OCI-LY7 (cell line): Measurements from ENCODE around the gene SLC19A1.

ENCODE experiments used
- CTCF ChIP-seq: fragments of 200-600 bp; sonication (generic); conservative IDR thresholded peaks from 2 replicates; pipeline ENCODE4 v1.5.1; 2014; ENCODE audit warnings: mild to moderate bottlenecking, antibody characterized with exemption, low read length, moderate library complexity, mixed read lengths
- EZH2phosphoT487 ChIP-seq: fragments of 200-600 bp; sonication (generic); IDR thresholded peaks from 2 replicates; pipeline ENCODE4 v1.6.1; 2018; ENCODE audit warnings: low read depth, borderline replicate concordance, mild to moderate bottlenecking, mixed run types, antibody characterized with exemption, low read length, moderate library complexity, mixed read lengths

GRCh38 chr21:45456584-45457160, 85.6 kb downstream of the SLC19A1 start:
- TF ChIP-seq CTCF: no peak
- no peak for TF ChIP-seq EZH2phosphoT487
